ENCODE measurements around the gene ADNP. TPM values are rescaled to one million over a fixed set of nuclear protein-coding genes. Genes with fewer than 3 reads are reported as not detected.

ADNP gene
- total RNA-seq, 4 donors from 2014 or later: 58.9 to 77.1 (median 72.6) TPM

DNA sequence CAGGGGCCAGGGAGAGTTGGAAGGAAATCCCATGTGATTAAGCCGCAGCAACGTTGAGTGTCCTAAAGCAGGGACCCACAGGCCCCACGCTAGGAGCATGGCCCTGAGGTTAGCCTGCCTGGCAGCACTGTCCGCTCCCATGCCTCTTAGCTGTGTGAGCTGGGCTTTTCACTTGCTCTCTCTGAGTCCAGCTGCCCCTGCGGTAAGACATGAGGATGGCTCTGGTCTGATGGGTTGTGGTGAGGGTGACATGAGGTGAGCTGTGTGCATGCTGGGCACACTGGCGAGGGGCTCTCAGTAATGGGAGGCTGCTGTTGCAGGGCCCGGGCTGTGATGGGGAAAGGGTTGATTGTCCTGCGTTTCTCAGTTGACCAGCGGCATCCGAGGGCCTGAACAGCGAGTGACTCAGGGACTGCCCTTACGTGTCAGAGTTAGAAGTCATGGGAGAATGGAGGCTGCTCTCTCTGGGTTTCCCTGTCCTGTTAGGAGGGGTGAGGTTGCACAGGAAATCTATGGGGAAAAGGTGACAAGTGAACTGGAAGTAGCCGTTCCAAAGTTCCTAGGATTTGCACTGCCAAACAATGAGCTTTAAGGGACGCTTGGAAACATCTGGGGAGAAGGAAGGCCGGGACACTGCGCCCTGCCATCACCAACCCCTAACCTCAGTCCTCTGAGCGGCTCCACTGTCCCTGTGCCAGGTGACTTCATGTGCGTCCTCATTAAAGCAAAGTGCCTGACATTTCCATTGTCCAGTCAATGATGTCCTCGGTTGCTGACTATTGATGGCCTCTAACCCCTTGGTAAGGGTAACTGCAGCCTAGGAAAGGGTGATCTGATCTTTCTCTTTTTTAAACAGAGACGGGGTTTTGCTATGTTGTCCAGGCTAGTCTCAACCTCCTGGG lies 51.3 kb downstream of the ADNP start:
- Histone ChIP-seq H3K27ac (no peak overlapping the region), H3K36me3 (no peaks in the 10 kb centered on the region), H3K9me3 (no peaks in the 10 kb centered on the region), H3K27me3 (no peaks in the 10 kb centered on the region), H3K4me1 (no peaks in the 10 kb centered on the region), H3K4me3 (no peak overlapping the region)
- DNase-seq (ENCODE audit: low spot score in 2 of 2): peak in 1 of 2 donors; percentile 58
- 83% methylated on average over 18 of the region's 20 CpGs for WGBS
- no peak for TF ChIP-seq EP300 (IDR thresholded peaks at IDR 0.05)
- no peak for TF ChIP-seq POLR2AphosphoS5 (IDR thresholded peaks at IDR 0.05)
- no peak for TF ChIP-seq POLR2A (IDR thresholded peaks at IDR 0.05)
- no peak for TF ChIP-seq CTCF (IDR thresholded peaks at IDR 0.05)

DNA sequence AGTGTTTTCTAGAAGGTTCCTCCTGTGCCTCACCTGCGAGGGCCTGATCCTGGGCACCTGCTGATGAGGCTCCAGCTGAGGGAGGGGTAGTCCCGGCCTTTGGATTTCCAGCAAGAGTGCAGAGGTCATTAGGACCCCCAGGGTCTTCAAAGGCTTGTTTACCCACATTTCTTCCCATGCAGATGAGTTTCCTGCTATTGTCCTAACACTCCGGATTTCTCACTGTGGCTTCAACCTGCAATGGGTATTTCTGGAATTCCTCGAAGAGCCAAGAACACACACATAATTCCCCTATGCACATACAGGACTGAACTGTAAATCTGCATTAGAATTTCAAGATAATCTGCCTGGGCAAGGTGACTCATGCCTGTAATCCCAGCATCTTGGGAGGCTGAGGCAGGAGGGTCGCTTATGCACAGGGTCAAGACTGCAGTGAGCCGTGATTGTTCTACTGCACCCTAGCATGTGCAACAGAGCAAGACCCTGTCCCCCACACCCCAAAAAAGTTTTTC lies 53.9 kb downstream of the ADNP start:
- TF ChIP-seq POLR2A (IDR thresholded peaks at IDR 0.05) (no peak), POLR2AphosphoS5 (IDR thresholded peaks at IDR 0.05) (no peak), CTCF (IDR thresholded peaks at IDR 0.05) (no peak), EP300 (IDR thresholded peaks at IDR 0.05) (no peak)
- H3K36me3 ChIP-seq: no peaks in the 10 kb centered on the region
- 86% methylated on average over 6 of the region's 6 CpGs for WGBS
- no peak overlapping the region for H3K27ac ChIP-seq
- no peaks in the 10 kb centered on the region for H3K27me3 ChIP-seq
- no peaks in the 10 kb centered on the region for H3K9me3 ChIP-seq
- no peaks in the 10 kb centered on the region for H3K4me1 ChIP-seq
- no peak for DNase-seq (ENCODE audit: low spot score in 2 of 2)
- no peak overlapping the region for H3K4me3 ChIP-seq

GRCh38 chr20:50876816-50877215 lies 54.4 kb downstream of the ADNP start:
- WGBS: 93% methylated on average over 6 of the region's 7 CpGs
- no peaks in the 10 kb centered on the region for H3K27me3 ChIP-seq
- no peaks in the 10 kb centered on the region for H3K9me3 ChIP-seq
- no peaks in the 10 kb centered on the region for H3K36me3 ChIP-seq
- no peak overlapping the region for H3K27ac ChIP-seq
- no peak for DNase-seq (ENCODE audit: low spot score in 2 of 2)
- no peaks in the 10 kb centered on the region for H3K4me1 ChIP-seq
- no peak for TF ChIP-seq POLR2AphosphoS5 (IDR thresholded peaks at IDR 0.05)
- TF ChIP-seq POLR2A (IDR thresholded peaks at IDR 0.05): no peak
- TF ChIP-seq CTCF (IDR thresholded peaks at IDR 0.05): no peak
- no peak for TF ChIP-seq EP300 (IDR thresholded peaks at IDR 0.05)
- no peak overlapping the region for H3K4me3 ChIP-seq

DNA sequence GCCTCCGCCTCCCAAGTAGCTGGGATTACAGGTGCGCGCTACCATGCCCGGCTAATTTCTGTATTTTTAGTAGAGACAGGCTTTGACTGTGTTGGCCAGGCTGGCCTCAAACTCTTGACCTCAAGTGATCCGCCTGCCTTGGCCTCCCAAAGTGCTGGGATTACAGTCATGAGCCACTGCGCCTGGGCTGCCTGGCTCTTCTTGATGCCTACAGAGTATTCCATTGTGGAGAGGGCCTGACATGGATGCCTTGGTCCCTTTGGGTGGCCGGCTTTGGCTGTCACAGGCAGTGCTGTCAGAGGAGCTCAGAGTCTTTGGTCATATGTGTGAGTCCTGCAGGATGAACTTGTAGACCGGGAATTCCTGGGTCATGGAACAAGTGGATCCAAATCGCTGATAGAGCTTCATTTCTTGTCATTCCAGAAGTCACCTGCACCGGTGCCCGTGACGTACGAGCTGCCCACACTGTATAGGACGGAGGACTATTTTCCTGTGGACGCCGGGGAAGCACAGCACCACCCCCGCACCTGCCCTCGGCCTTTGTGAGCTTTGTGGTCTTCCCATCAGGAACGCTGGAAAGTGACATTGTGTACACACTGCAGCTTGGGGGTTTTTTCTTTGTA lies 55.1 kb downstream of the ADNP start:
- Histone ChIP-seq H3K36me3 (no peaks in the 10 kb centered on the region), H3K4me3 (no peak overlapping the region), H3K4me1 (no peaks in the 10 kb centered on the region), H3K9me3 (no peaks in the 10 kb centered on the region), H3K27me3 (no peaks in the 10 kb centered on the region), H3K27ac (no peak overlapping the region)
- no peak for DNase-seq (ENCODE audit: low spot score in 2 of 2)
- WGBS: 95% methylated on average over 17 of the region's 19 CpGs
- TF ChIP-seq POLR2AphosphoS5 (IDR thresholded peaks at IDR 0.05): no peak
- no peak for TF ChIP-seq CTCF (IDR thresholded peaks at IDR 0.05)
- TF ChIP-seq EP300 (IDR thresholded peaks at IDR 0.05): no peak
- TF ChIP-seq POLR2A (IDR thresholded peaks at IDR 0.05): no peak
